Activated CD4-positive, alpha-beta T cell treated with anti-CD3 and anti-CD28 coated beads, Interleukin-2, amount 50 U/mL, for 16 hours (primary cell): ENCODE data around the gene AKR1B1.
A peak's percentile ranks its signal among the peaks of the same experiment; 100 is the strongest.
"Not testable (repeated sequence)": the region's sequence is repeated elsewhere in the genome, so short reads cannot be mapped to it uniquely, and the experiment has no call there.

Source experiments
- DNase-seq: peaks from one replicate; pipeline ENCODE4 v3.0.0-alpha.2; 2020

Gene AKR1B1

DNA sequence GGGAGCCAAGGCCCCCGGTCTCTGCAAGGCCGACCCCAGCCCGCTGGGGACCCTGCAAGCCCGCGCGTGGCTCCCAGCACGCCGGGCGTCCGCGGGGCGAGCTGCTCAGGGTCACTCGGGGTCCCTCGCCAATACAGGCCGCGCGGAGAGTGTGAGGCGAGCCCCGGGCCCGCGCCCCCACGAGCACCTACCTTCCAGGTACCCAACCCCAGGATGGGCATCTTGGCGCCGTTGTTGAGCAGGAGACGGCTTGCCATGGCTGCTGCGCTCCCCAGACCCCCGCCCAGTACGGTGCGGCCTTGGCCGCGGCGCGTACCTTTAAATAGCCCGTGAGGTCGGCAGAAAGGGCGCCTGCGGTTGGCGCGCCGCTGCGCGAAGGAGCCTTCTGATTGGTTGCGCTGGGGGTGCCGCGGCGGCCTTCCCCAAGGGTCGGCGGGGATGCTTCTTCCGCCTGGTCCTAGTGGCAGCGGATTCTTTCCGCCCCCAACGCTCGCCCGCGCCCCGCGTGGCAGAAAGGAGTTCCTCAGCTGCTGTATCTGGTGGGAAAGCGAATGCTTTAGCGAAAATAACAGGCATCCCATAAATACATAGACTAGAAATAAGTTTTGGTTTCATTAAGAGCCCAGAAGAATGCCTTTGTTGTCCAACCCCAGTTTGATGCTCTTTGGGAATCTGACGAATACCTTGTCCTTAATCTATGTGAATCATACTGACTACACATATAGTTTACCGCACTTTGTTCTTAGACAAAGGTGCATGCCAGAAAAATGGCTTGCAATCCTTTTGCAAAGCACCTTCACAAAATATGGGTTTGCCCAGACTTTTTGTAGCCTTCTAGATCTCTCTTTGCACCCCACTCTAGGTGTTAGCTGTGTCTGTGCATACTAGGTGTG is at the start of gene AKR1B1:
TSS of gene AKR1B1 (minus strand) at position 295 of the 893 bp plus-strand sequence. CDS start at position 257, 38 bp downstream.
- peak; percentile 93 for DNase-seq

DNA sequence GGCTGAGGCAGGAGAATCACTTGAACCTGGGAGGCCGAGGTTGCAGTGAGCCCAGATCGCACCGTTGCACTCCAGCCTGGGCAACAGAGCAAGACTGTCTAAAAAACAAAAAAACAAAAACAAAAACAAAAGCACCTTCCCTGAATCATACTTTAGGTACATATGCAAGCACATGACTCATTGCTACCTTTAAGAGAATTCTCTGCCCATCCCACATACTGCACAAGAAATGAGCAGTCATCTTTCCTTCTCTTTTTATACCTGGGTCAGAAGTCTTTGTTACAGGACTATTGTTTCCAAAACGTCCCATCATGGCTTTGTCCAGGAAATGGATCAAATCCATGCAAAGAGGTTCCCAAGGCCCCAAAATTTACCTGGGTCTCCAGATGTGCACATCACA is 47.0 kb upstream of the AKR1B1 start:
- no peak for DNase-seq

DNA sequence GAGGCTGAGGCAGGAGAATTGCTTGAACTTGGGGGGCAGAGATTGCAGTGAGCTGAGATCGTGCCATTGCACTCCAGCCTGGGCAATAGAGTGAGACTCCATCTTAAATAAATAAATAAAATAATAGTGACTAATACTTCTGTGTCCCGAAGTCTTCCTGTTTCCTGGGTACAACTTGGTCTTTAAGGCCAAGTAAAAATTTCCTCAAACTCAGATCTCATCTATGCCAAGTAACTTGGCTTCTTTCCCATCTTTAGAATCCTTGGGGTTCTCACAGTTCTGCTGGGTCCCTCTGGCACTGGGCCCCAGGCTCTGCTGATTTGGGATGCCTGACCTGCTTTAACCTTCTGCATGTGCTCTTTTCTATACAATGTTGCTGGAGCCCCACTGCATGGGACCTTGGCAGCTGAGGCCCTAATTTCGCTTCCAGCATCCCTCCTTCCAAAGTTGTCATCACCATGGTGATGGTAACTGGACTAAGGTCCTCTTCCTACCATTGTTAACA is 45.8 kb upstream of the AKR1B1 start:
- no peak for DNase-seq

DNA sequence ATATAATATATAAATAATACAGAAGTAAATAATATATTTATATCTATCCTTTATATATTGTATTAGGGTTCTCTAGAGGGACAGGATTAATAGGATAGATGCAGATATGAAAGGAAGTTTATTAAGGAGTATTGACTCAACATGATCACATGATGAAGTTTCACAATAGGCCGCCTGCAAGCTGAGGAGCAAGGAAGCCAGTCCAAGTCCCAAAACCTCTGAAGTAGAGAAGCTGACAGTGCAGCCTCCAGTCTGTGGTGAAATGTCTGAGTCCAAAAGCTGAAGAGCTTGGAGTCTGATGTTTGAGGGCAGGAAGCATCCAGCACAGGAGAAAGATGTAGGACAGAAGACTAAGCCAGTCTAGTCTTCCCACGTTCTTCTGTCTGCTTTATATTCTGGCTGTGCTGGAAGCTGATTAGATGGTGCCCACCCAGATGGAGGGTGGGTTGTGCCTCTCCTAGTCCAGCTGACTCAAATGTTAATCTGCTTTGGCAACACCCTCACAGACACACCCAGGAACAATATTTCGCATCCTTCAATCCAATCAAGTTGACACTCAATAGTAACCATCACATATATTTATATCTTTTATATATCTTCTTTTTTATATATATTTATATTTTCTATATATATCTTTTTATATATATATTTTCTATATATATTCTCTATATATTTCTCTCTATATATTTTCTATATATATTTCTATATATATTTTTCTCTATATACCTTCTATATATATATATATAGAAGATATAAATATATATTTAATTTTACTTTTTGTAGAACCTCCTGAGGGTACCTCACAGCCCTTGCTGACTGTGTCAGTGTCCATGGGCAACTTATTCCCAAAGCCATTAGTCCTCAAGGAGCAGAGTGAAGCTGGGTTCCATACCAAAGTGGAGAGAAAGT is 43.8 kb upstream of the AKR1B1 start:
- DNase-seq, result no peak

DNA sequence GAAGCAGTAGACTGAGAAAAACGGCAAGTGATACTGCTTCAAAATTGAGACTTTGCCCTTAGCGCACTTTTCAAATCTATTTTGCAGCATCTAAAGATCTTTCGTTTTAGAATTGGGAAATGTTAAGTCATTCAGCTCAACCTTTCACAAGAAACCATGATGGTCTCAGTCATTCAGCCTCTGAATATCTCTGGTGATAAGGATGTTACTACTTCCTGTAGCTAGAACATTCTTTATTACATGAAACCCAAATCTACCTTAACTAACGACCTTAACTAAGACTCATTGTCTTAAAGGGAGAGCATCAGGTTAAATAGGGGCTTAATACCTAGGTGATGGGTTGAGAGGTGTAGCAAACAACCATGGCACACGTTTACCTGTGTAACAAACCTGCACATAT is 42.1 kb upstream of the AKR1B1 start:
- no peak for DNase-seq

DNA sequence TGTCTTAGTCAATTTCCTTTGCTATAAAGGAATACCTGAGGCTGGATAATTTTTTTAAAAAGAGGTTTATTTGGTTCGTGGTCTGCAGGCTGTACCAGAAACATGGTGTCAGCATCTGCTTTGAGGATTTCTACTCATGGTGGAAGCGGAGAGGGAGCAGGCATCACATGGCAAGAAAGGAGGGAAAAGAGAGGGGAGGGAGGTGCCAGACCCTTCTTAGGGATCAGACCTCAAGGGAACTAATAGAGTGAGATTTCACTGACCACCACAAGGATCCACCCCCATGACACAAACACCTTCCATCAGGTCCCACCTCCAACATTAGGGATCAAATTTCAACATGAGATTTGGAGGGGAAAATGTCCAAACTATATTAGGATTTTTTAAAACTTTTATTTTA is 41.5 kb upstream of the AKR1B1 start:
- DNase-seq, result no peak

DNA sequence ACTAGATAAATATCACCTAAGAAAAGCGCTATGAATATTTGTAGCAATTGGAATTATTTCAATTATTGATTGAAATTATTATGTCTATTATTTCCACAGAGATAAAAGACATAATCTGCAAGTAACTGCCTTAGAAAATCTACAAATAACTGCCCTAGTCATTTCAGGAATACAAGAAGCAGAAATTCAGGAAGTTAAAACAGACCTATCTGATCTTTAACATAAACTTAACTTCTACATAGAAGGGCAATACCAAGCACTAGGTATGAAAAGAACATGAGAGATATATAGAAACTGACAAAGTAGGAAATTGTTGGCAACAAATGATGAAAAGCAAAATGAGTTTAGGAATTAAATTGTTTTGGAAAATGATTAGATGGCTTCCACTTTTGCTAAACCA is 36.6 kb upstream of the AKR1B1 start:
- DNase-seq, result no peak

DNA sequence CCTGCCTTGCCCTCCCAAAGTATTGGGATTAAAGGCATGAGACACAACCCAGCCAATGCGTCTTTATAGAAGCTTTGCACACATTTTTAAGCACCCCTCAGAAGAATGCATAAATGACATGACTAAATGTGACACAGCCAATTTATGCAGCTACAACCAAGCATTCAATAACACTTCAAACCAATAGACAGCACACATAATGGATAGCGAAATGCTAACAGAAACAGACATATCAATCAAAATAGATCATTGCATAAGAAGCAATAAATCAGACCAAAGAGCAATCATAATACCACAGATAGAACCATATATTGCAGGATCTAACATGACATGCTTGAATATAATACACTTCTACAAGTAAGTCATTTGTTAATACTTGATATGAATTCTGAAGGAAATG is 34.2 kb upstream of the AKR1B1 start:
- DNase-seq, result no peak

DNA sequence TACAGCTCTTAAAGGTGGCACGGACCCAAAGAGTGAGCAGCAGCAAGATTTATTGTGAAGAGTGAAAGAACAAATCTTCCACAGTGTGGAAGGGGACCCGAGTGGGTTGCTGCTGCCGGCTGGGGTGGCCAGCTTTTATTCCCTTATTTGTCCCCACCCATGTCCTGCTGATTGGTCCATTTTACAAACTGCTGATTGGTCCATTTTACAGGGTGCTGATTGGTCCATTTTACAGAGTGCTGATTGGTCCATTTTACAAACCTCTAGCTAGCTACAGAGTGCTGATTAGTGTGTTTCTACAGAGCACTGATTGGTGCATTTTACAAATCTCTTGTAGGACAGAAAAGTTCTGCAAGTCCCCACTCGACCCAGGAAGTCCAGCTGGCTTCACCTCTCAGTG is 28.8 kb upstream of the AKR1B1 start:
- not testable (repeated sequence) for DNase-seq

DNA sequence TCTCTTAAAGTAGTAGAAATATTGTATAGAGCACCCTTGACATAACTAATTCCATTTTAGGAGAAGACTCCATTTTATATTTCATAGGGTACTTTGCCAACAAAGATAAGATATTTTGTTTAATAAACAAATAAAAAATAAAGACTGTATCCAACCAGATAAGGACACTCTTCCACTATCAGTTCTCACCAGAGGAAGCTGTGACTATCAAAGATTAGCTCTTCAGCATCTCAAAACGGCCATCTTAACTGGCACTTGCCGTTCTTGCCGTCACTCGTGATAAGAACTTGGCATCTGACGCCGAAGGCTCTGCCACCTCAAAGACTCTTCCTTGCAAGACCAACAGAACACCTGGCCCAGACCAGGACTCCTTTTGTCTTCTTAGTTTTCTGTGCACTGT is 26.3 kb upstream of the AKR1B1 start:
- no peak for DNase-seq

DNA sequence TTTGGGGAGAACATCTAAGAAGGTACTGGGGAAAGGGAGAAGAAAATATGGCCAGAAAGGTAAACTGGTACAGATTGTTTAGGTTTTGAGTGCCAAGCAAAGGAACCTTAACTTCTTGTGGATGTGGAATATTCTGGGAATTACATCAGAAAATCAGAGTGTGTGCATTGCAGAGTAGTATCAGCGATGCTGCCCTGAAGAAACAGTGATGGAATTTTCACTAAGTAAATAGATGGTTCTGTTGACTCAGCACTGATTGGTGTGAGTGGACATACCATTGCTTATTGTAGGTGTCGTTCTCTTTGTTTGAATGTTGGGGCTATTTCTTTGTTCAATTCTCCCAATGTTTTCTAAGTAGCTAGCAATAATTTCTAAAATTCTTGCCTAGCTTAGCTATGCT is 24.4 kb upstream of the AKR1B1 start:
- no peak for DNase-seq

DNA sequence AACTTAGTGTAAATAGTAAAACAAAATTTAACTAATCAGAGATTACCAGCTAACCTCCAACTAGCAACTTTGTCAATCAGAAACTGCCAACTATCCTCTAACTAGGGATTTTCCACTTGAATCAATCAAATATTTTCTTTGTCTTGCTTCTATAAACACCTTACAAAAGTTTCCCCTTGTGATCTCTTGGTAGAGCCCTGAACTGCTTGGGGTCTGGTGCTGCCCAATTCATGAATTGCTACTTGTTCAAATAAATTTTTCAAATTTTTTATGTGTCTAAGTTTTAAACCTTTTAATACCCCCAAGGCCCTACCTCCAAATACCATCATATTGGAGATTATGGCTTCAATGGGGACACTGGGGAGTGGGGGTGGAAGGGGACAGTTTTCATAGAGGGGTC is 24.0 kb upstream of the AKR1B1 start:
- DNase-seq, result no peak

DNA sequence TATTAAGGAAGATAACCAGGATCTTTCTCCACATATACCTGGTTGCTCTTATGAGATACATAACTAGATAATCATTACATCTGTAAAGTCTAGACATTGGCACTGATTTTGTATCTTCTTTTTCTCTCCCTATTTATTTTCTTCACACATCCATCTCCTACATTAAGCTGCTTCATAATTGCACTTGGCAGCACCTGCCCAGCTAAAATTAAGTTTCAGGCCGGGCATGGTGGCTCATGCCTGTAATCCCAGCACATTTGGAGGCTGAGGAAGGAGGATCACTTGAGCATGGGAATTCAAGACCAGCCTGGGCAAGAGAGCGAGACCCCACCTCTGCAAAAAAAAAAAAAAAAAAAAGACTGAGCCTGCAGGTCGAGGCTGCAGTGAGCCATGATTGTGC is 22.3 kb upstream of the AKR1B1 start:
- no peak for DNase-seq

DNA sequence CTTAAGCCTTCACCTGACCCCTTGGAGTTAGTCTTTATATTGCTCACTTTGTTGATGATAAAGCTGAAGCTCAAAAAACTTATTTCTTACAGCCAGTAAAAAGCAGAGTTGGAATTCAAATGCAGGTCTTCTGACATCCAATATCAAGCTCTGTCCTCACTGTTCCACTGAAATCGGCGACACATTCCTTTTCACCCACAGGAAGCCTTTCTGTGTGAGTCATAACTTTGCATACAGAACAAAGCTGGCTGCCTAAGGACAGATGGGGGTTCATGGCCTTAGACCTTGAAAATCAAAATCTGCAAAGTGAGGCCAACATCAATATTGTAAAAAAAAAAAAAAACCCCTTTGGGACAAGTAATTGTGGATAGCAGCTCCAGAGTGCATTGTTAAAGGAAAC is 21.8 kb upstream of the AKR1B1 start:
- no peak for DNase-seq

DNA sequence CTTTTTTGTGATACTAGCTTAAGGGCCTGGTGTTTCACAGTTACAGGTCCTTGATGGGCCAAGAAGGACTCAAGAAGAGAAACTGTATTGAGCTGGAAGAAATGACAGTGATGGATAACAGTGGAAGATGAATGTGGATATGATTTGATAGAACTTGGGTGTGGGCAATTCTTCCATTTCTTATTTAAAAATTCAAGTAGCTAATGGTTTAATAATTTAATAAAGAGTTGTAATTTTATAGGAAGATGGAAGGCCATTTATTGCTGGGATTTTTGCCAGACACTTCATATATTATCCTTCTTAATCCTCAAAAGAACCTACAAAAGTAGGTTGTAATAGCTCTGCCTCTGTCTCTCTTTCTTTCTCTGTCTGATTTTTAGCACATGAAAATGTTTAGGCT is 21.3 kb upstream of the AKR1B1 start:
- DNase-seq, result no peak

DNA sequence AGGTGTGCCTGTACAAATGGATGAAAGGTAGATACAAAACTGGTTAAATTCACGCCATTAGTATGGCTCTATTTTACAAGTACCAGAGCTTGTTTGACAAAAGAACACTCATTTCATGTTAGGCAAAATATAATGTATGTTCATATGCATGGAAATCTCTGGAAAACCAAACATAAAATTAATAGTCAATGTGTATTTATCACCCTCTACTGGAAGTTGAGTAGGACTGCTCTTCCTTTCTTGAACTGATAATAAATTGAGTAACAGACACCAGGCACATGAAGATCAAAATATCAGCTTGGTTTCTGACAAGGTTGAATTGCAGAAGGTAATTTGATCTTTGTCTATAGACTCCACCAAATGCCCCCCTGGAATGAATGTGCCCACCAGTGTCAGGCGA is 19.8 kb upstream of the AKR1B1 start:
- DNase-seq, result no peak

DNA sequence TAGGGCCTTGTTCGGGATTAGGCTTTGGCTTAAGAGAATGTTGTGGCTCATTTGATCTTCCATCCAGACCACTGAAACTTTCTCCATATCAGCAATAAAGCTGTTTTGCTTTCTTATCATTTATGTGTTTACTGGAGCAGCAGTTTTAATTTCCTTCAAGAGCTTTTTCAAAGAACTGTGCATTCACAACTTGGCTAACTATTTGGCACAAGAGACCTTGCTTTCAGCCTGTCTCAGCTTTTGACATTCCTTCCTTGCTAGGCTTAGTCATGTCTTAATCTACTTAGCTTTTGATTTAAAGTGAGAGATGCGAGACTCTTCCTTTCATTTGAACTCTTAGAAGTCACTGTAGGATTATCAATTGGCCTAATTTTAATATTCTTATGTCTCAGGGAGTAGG is 19.1 kb upstream of the AKR1B1 start:
- no peak for DNase-seq

DNA sequence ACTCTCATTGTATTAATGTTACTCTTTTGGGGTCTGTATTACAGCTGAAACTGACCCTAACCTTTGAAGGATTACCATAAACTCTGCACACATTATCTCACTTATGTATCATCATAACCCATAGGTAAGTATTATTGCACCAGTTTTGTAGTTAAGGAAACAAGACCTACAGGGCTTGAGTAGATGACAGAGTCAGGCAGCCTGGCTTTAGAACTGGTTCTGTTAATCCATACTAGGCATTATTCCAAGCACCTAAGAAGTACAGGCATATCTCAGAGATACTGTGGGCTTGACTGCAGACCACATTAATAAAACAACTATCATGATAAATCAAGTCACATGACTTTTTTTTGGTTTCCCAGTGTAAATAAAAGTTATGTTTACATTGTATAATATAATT is 17.1 kb upstream of the AKR1B1 start:
- no peak for DNase-seq

DNA sequence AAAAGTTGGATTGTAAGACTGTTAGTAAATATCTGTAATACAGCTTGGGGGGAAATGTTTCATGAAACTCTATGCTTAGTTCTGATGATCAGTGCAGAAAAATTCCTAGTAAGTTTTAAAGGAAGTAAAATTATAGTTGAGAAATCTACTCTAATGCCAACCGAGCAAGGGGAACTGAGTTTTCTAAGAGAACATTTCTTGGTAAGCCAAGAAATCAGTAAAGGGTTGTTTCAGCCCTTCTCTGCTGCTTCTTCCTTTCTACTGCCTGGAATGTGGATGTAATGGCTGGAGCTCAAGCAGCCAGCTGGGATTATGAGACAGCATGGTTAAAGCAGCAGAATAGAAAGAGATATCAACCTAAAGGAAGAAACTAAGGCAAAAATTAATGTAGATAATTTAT is 15.9 kb upstream of the AKR1B1 start:
- DNase-seq, result no peak

DNA sequence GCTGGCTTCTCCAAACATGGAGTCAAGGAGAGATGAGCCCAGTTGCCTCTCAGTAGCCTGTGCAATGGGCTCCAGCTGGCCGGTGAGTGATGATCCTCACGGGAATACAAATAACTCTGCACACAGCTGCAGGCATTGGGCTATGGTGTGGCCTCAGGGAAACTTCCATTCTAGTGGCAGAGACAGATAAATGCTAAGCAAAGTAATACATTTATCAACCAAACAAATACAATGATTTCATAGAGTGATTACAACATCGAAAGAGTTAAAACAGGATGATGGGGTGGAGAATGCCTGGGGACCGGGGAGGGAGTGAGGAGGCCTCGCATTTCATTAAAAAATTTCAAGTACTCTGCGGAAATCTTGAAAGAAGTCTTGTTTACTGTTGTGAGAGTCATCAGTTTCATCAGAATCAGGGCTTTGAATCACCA is 15.0 kb upstream of the AKR1B1 start:
- no peak for DNase-seq

DNA sequence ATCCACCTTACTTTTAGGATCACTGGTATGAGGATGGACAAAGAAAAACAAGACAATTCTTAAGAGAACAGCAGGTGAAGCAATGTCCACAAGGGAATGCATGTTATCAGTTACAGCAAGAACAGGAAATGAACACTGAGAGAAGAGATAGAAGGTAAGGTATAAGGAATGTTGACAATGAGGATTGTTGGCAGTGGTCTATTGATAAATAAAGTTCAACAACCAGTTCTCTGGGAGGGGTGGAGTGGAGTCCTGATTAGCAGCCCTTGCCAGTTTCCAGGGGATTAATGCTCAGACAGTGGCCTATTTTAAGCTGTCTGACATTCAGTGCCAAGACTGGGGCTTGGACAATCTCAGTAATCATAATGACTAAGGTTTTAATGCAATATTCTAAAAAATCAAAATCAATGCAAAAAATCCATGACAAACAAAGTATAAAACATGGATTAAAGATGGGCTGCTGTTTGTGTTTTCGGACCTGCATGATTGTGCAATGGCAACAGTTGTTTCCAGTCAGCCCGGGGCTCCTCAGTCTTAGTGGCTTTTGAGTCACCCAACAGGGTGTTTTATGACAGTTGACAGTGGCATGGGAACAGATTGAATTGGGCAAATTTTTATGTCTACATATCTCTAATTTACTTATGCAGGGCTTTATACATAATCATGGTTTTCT is 13.8 kb upstream of the AKR1B1 start:
- DNase-seq, result no peak

DNA sequence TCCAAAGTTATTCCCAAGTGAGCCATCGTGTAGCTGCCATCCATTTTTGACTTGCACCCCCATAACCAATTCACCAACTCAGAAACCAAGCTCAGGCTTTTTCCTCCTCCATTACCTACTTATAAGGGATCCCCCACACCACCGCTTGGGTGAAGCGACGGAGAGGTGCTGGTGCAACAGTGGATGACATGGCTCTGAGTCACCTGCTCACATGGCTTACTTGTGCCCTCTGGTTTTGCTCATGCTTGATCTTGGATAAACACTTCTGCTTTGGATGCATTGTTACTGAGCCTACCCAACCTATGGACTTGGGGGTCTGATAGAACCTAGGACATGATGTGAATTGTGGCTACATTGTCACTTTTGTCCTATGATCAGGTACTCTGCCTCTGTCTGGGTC is 12.0 kb upstream of the AKR1B1 start:
- DNase-seq, result no peak

DNA sequence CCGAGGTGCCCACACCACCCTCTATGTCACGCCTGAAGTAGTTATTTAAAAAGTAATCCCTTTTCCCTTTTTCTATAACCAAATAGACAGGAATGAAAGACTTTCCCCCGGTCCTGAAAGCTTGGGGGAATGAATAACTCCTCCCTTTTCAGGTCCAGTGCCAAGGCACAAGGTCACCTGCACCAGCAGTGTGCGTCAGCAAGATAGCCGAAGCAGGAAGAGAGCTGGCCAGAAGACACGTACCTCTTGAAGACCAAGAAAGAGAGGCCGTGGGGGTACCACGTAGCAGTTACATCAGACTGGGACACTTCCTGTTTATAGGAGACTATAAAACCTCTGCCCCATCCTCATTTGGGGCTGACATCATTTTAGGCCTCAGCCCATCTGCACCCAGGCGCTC is 10.7 kb upstream of the AKR1B1 start:
- DNase-seq, result no peak
